Subcutaneous adipose tissue (tissue), 4 donors: ENCODE measurements around the gene SPOCK1. TPM values are rescaled to one million over a fixed set of nuclear protein-coding genes. Genes with fewer than 3 reads are reported as not detected.

Experiments used
- total RNA-seq, 4 donors: library from RNA; depleted of rRNA; stranded (reverse); fragments of >200 nt; gene quantifications; one replicate each; pipeline ENCODE4 v1.1.0, GENCODE V29; 2016
- TF ChIP-seq, protein P1 (sequence below): fragments of 450-650 bp; IDR thresholded peaks from one replicate; pipeline ENCODE4 v1.5.1; 2016; ENCODE audit warnings: low read depth, mild to moderate bottlenecking, control low read depth, antibody characterized with exemption, moderate library complexity

Gene SPOCK1
- total RNA-seq, 4 donors from 2014 or later, result 55.2 to 84.6 (median 70.1) TPM

DNA sequence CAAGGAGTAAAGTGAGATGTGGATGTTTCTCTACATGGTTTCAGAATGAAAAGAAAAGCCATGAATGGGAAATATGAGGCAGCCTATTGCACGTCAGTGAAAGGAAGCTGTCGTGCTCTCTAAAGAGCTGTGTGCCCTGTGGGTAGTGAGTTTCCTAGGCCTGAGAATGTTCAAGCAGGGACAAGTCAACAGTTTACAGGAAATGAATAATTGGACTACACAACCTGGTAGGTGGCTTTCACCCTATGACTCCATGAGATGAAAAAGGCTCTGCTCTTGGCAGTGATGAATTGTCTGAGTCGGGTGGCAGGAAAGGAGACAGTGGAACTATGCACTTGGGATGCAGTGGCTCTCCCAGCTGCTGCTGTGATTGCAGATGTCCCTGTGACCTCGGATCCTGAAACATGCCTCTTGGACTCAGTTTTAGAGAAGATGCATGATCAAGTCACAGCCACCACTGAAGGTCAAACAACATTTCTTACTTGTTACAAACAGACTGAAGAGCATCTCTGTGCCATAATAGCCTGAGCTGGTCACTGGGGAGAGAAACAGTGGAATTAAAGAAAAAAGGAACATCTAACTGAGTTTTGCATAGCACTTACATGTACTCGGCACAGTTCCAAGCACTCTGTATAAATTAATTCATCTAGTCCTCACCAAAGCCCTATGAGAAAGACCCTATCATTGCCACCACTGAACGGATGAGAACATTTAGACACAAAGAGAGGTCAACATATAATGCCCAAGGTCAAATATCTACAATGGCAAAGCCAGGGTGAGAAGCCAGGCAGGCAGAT, 293.7 kb downstream of the SPOCK1 start:
- TF ChIP-seq, protein P1, sequence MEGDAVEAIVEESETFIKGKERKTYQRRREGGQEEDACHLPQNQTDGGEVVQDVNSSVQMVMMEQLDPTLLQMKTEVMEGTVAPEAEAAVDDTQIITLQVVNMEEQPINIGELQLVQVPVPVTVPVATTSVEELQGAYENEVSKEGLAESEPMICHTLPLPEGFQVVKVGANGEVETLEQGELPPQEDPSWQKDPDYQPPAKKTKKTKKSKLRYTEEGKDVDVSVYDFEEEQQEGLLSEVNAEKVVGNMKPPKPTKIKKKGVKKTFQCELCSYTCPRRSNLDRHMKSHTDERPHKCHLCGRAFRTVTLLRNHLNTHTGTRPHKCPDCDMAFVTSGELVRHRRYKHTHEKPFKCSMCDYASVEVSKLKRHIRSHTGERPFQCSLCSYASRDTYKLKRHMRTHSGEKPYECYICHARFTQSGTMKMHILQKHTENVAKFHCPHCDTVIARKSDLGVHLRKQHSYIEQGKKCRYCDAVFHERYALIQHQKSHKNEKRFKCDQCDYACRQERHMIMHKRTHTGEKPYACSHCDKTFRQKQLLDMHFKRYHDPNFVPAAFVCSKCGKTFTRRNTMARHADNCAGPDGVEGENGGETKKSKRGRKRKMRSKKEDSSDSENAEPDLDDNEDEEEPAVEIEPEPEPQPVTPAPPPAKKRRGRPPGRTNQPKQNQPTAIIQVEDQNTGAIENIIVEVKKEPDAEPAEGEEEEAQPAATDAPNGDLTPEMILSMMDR, result no peak

DNA sequence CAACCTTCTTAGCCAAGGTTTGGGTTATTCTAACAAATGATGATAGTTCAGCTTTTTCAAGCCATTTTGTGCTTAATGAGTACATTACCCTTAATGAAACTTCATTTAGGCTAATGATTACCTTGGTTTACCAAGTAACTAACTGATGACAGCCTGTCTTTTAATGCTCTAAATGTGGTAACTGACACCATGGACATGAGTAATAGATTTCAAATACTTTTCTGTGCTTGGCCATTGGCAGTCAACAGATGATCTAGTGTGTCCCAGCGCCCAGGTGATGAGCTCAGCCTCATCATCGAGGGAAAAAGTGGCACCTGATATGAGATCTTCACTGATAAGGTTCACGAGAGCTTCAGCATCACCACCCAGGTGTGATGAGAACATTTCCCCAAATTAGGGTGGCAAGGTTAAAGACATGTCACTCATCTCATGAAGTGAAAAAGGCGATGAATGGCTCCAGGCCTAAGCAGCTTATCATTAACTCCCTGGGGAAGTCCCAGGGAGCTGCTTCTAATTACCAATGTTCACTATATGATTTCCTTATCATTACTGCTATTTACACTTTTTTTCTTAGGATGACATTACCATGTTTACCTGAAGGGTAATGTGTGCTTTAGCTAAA, 296.0 kb downstream of the SPOCK1 start:
- TF ChIP-seq, protein P1, result no peak

DNA sequence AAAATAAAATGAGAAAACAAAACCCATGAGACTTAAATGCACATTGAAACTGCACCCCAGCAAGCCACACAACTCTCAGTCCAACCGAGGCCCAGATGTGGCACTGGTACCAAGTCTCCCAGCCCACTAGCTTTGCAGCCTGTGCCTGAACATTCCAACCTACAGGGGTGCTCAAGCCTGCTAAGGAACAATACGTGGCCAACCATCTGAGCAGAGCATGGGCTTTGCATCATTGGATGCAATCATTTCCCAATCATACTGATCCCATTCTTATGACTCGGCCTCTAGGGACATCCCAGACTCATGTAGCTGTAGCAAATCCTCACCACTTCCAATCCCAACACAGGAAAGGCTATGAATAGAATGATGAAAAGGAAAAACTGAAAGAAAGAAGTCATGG, 297.2 kb downstream of the SPOCK1 start:
- TF ChIP-seq, protein P1, result no peak

DNA sequence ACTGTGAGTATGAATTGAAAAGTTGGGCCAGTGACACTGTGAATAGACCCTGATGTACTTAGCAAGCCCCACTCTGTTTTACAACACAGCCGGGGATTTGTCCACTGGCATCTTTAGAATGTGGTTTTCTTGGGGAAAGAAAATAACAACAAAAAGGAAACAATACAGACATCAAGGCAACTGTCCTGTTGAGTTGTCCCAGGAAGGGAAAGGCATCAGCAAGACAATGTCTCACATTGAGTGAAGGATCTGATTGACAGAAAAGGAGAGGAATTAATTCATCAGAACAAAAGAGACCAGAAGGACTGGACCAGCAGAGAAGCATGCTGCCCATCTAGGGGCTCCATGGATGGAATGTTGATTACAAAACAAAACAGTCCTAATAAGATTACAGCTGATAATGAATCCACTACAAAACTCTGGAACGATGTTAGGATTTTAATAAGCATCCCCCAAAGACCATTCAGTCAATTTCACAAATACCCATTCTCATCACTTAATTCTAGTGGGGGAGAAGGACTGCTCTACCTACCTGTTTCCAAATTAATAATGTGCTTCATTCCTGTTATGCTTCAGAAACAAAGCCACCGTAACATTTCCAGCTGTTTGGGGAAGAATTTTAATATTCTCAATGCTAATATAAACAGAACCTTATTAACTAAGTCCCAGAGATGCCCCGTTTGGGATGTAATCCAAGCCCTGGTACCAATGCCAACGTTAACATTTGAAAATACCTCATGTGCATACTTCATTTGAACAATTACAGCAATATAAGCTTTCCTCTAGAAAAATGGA, 298.0 kb downstream of the SPOCK1 start:
- TF ChIP-seq, protein P1, result no peak

DNA sequence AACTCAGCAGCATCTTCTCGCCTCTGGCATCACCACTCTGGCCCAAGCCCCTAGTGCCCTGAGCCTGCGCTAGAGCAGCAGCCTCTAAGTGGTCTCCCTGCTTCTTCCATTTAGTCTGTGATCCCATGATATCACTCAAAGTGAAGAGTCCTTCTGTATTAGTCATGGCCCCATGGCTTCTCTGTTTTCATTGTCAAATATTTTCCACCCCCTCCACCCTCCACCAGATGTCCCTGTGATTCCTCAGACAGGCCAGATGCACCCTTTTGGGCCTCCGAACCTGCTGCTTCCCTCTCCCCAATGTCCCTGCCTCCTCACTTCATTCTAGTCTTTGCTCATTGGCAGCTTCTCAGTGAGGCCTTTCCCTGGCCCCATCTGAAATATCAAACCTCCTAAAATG, 299.2 kb downstream of the SPOCK1 start:
- TF ChIP-seq, protein P1, result no peak

DNA sequence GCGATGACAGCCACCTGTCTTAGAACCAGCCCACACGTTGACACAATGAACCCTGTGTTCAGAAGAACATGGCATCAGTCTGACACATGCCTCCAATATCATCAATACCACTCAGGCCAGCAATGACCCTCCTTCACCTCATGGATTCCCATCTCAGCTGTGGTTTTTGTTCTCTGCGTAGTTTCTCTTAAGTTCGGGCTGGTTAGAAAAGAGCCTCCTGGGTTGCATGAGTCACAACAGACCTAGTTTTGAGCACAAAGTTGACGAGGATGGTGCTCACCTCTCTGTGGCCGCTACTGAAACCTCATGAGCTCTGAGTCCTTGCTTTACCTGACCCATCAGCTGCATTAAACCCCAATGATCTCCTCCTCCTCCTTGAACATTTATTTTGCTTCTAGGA, 299.9 kb downstream of the SPOCK1 start:
- TF ChIP-seq, protein P1, result no peak

DNA sequence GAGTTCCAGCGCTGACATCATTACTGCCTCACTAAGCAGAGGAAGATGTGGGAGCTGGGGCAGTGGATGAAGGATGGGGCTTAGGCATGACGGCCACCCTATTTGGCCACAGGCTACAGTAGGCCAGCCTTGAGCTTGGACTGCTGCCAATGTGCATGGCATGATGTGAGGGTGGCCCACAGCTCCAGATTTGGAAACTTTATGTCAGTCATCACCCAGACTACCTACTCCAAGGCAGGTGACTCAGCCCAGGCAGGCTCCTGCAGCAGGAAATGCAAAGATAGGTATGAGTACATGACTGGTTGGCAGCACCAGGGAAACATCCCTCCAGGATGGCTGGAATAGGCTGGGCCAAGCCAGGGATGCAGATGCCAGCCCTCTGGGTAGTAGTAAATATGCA, 303.6 kb downstream of the SPOCK1 start:
- TF ChIP-seq, protein P1, result no peak
